Ovary (tissue), 9 donors: Measurements from ENCODE around the gene COPB2. TPM values are rescaled to one million over a fixed set of nuclear protein-coding genes. Genes with fewer than 3 reads are reported as not detected.

Experiments used
- DNase-seq, 5 donors: peaks; one replicate each; pipeline ENCODE4 v3.0.0-alpha.2; 2019 to 2020
- H3K27ac ChIP-seq, 2 donors: fragments of 200-600 bp; one replicate each; pipeline versions ENCODE4 v1.5.1 to v1.8.0; 2019 to 2022
- H3K27me3 ChIP-seq: fragments of 200-600 bp; one replicate; pipeline ENCODE4 v1.8.0; 2022
- H3K36me3 ChIP-seq: fragments of 200-600 bp; sonication (generic); one replicate; pipeline ENCODE4 v1.5.1; 2019
- H3K4me1 ChIP-seq: one replicate; pipeline ENCODE4 v1.8.1; 2013; ENCODE audit warnings: mild to moderate bottlenecking, moderate library complexity; ENCODE audit not compliant: insufficient read depth
- H3K4me3 ChIP-seq: fragments of 200-600 bp; sonication (generic); one replicate; pipeline ENCODE4 v1.5.1; 2017
- H3K9me3 ChIP-seq, 2 donors: fragments of 200-600 bp in 1 of 2; sonication (generic) in 1 of 2; one replicate each; pipeline versions ENCODE4 v1.5.1 to v1.8.1; 2013 to 2019; ENCODE audit warnings: mild to moderate bottlenecking in 1 of 2, moderate library complexity in 1 of 2
- CTCF ChIP-seq, 3 donors: fragments of 450-650 bp in 2 of 3; fragments of 200-600 bp in 1 of 3; IDR thresholded peaks; one replicate each; pipeline versions ENCODE4 v1.5.1 to v1.8.0; 2016 to 2022; ENCODE audit warnings: antibody characterized with exemption in 3 of 3, mild to moderate bottlenecking in 1 of 3
- EP300 ChIP-seq: sonication (generic); formaldehyde crosslinking; IDR thresholded peaks from one replicate; pipeline ENCODE4 v1.6.1; 2017; ENCODE audit warnings: antibody characterized with exemption
- POLR2A ChIP-seq: fragments of 450-650 bp; IDR thresholded peaks from one replicate; pipeline ENCODE4 v1.6.1; 2017; ENCODE audit warnings: antibody characterized with exemption, mild to moderate bottlenecking, moderate library complexity
- WGBS, 3 donors: extraction: QIAGEN DNeasy Blood & Tissue Kit in 1 of 3; methylation state at CpG; one replicate each; pipeline versions ENCODE4 v1.1.5 to v1.1.7; 2013 to 2017; 5-methylcytosine and 5-hydroxymethylcytosine counted together
- intact Hi-C, 4 donors: fragments of 100-400 bp; cut with DNase I; formaldehyde crosslinking; loops; one replicate each; pipeline versions ENCODE4 v1.11.0 to v1.15.1; 2022 to 2023
- polyA plus RNA-seq, 2 donors: library from polyadenylated mRNA; stranded (reverse); fragments of 200-250 nt in 1 of 2; fragments of 350-450 nt in 1 of 2; fragmentation: Illumina TruSeq in 1 of 2; extraction: RNeasy Lipid Tissue Mini Kit (QIAGEN cat#74804) in 1 of 2; gene quantifications; one replicate each; pipeline ENCODE4 v1.2.3, GENCODE V29; 2013 to 2014
- total RNA-seq, 7 donors: library from RNA; depleted of rRNA in 2 of 7; stranded (reverse); fragments of >200 nt in 2 of 7; fragmentation: NEBNext Ultra II Directional in 3 of 7; extraction: Animal tissue kit (Norgen Biotek cat#: 25700) in 3 of 7; gene quantifications; one replicate each; pipeline versions ENCODE4 v1.1.0 to v1.2.4, GENCODE V29; 2016 to 2023
- donor health status: DM: no; HTN: no; CAD: no; lungs with moderate emphysema.
- donor health status: DM: no; HTN: no; CAD: no.
- donor health status: Bipolar disorder and iron deficiency.
- donor health status: DM: yes; HTN: yes; CAD: no.
- donor health status: DM: no; HTN: no; CAD: no.
- donor health status: DM: yes; HTN: yes; CAD: no.

The COPB2 gene
- total and polyA plus RNA-seq, 9 donors = 38.2 to 115 (median 95.7) TPM

- no peaks in the 10 kb centered on the region for H3K9me3 ChIP-seq
- TF ChIP-seq POLR2A (no peak), EP300 (no peak), CTCF (IDR thresholded peaks at IDR 0.05) (no peak)
- intact Hi-C loops = no loop called here
- no peaks in the 10 kb centered on the region for H3K36me3 ChIP-seq
- peak in 1 of 5 donors; percentile 47 for DNase-seq
- H3K27ac ChIP-seq = no peak overlapping the region
- H3K27me3 ChIP-seq = no peaks in the 10 kb centered on the region
- no peak overlapping the region for H3K4me3 ChIP-seq
- 14 to 24% (median 15%) methylated on average over 3 of the region's 3 CpGs for WGBS, 3 donors
- peaks cover 2% of the 10 kb centered on the region for H3K4me1 ChIP-seq
These were observed 71.0 kb downstream of the COPB2 start for GRCh38 chr3:139318431-139318816.

- intact Hi-C loops = no loop called here
- 76 to 81% (median 79%) methylated on average over 8 of the region's 8 CpGs for WGBS, 3 donors
- peak in 1 of 5 donors; percentile 27 for DNase-seq
These were observed 71.6 kb downstream of the COPB2 start for GRCh38 chr3:139317660-139318430.

GRCh38 chr3:139317215-139317614 is 72.2 kb downstream of the COPB2 start:
- intact Hi-C loops = no loop called here
- TF ChIP-seq CTCF (IDR thresholded peaks at IDR 0.05) = no peak
- TF ChIP-seq POLR2A = no peak
- no peak for TF ChIP-seq EP300
- peak in 1 of 5 donors; percentile 8 for DNase-seq
- no peaks in the 10 kb centered on the region for H3K9me3 ChIP-seq
- WGBS, 3 donors = 84 to 86% (median 86%) methylated on average over 6 of the region's 6 CpGs
- peaks cover 2% of the 10 kb centered on the region for H3K4me1 ChIP-seq
- no peak overlapping the region for H3K4me3 ChIP-seq
- H3K27ac ChIP-seq = no peak overlapping the region
- H3K36me3 ChIP-seq = no peaks in the 10 kb centered on the region
- no peaks in the 10 kb centered on the region for H3K27me3 ChIP-seq

More at GRCh38 chr3:139317660-139318430, 71.6 kb downstream of the COPB2 start:
- no peaks in the 10 kb centered on the region for H3K9me3 ChIP-seq
- H3K36me3 ChIP-seq = no peaks in the 10 kb centered on the region
- H3K4me1 ChIP-seq = peaks cover 2% of the 10 kb centered on the region
- TF ChIP-seq CTCF (IDR thresholded peaks at IDR 0.05) (no peak), POLR2A (no peak), EP300 (no peak)
- H3K4me3 ChIP-seq = no peak overlapping the region
- H3K27me3 ChIP-seq = no peaks in the 10 kb centered on the region
- no peak overlapping the region for H3K27ac ChIP-seq

- intact Hi-C loops = no loop called here
- WGBS, 3 donors = 63 to 79% (median 68%) methylated on average over 5 of the region's 5 CpGs
These were observed 75.5 kb downstream of the COPB2 start for GRCh38 chr3:139313921-139314320.

More at GRCh38 chr3:139313921-139314320, 75.5 kb downstream of the COPB2 start:
- Histone ChIP-seq H3K4me3 (no peak overlapping the region), H3K27ac (no peak overlapping the region), H3K4me1 (peaks cover 4% of the 10 kb centered on the region), H3K9me3 (no peaks in the 10 kb centered on the region), H3K27me3 (no peaks in the 10 kb centered on the region), H3K36me3 (no peaks in the 10 kb centered on the region)
- DNase-seq = peak in 2 of 5 donors; percentile 8 to 33
- TF ChIP-seq EP300 (no peak), POLR2A (no peak), CTCF (IDR thresholded peaks at IDR 0.05) (no peak)
